T follicular helper cell (primary cell): ENCODE measurements around the gene STING1.
A peak's percentile ranks its signal among the peaks of the same experiment; 100 is the strongest.

Experiments used
- DNase-seq: peaks from one replicate; pipeline ENCODE4 v3.0.0-alpha.2; 2020; ENCODE audit warnings: low read depth

Gene STING1

GRCh38 chr5:139468421-139468931 lies 14.1 kb downstream of the STING1 start:
- no peak for DNase-seq

GRCh38 chr5:139462586-139463276 lies 19.8 kb downstream of the STING1 start, which contains the start of gene ECSCR:
Gene ECSCR (minus strand): TSS chr5:139462743. CDS start chr5:139462670, 73 bp downstream.
- DNase-seq = no peak

- DNase-seq = no peak
These were observed 20.9 kb downstream of the STING1 start for GRCh38 chr5:139461698-139462097.

GRCh38 chr5:139461176-139461575 lies 21.4 kb downstream of the STING1 start:
- DNase-seq = no peak

- no peak for DNase-seq
These were observed 22.1 kb downstream of the STING1 start for GRCh38 chr5:139460455-139460854.

- no peak for DNase-seq
These were observed 23.1 kb downstream of the STING1 start for GRCh38 chr5:139459451-139459934.

GRCh38 chr5:139458580-139459407 lies 23.8 kb downstream of the STING1 start:
- DNase-seq = peak; percentile 76

- no peak for DNase-seq
These were observed 24.8 kb downstream of the STING1 start for GRCh38 chr5:139457653-139458306.

- DNase-seq = no peak
These were observed 25.3 kb downstream of the STING1 start for GRCh38 chr5:139457241-139457640.

GRCh38 chr5:139456776-139457175 lies 25.8 kb downstream of the STING1 start:
- DNase-seq = no peak

- no peak for DNase-seq
These were observed 27.8 kb downstream of the STING1 start for GRCh38 chr5:139454568-139455290.

GRCh38 chr5:139453683-139454567 lies 28.6 kb downstream of the STING1 start:
- no peak for DNase-seq

GRCh38 chr5:139451878-139452660 lies 30.5 kb downstream of the STING1 start:
- no peak for DNase-seq

- DNase-seq = no peak
These were observed 31.4 kb downstream of the STING1 start for GRCh38 chr5:139451176-139451575.

- no peak for DNase-seq
These were observed 35.4 kb downstream of the STING1 start for GRCh38 chr5:139446956-139447779.

GRCh38 chr5:139445325-139446170 lies 37.0 kb downstream of the STING1 start:
- no peak for DNase-seq

- DNase-seq = peak; percentile 31
These were observed 38.6 kb downstream of the STING1 start for GRCh38 chr5:139443831-139444453.
